Kidney (tissue), 14 donors: ENCODE results near the gene ZNF423. TPM values are rescaled to one million over a fixed set of nuclear protein-coding genes. Genes with fewer than 3 reads are reported as not detected.

Experiments
- DNase-seq, 5 donors: peaks; one replicate each; pipeline ENCODE4 v3.0.0-alpha.2; 2013 to 2020
- FAIRE-seq: peaks from 2 replicates; lab custom pipeline; 2012; peaks lifted over from hg19 to GRCh38; lab: Jason Lieb, UNC
- H3K27ac ChIP-seq, 2 donors: one replicate each; pipeline ENCODE4 v1.7.0; 2013; ENCODE audit warnings: low read depth in 2 of 2, low read length in 2 of 2, inconsistent platforms in 1 of 2
- H3K27me3 ChIP-seq: one replicate; pipeline ENCODE4 v1.7.1; 2013; ENCODE audit warnings: low read length, inconsistent platforms; ENCODE audit not compliant: control insufficient read depth, insufficient read depth
- H3K36me3 ChIP-seq, 3 donors: one replicate each; pipeline versions ENCODE4 v1.7.0 to v1.7.1; 2013; ENCODE audit warnings: low read length in 3 of 3, control low read depth in 1 of 3, inconsistent platforms in 1 of 3; ENCODE audit not compliant: insufficient read depth in 3 of 3, control insufficient read depth in 2 of 3
- H3K4me1 ChIP-seq, 3 donors: one replicate each; pipeline versions ENCODE4 v1.7.0 to v1.7.1; 2013; ENCODE audit warnings: low read length in 3 of 3, inconsistent platforms in 1 of 3, low read depth in 1 of 3; ENCODE audit not compliant: control insufficient read depth in 2 of 3, insufficient read depth in 2 of 3
- H3K4me3 ChIP-seq, 3 donors: one replicate each; pipeline versions ENCODE4 v1.7.0 to v1.8.1; 2013; ENCODE audit warnings: low read length in 3 of 3, control low read depth in 1 of 3, inconsistent platforms in 1 of 3
- H3K9ac ChIP-seq, 3 donors: one replicate each; pipeline versions ENCODE4 v1.7.0 to v1.7.1; 2013; ENCODE audit warnings: low read length in 3 of 3, control low read depth in 1 of 3, inconsistent platforms in 1 of 3
- H3K9me3 ChIP-seq, 3 donors: one replicate each; pipeline versions ENCODE4 v1.7.0 to v1.7.1; 2013; ENCODE audit warnings: low read length in 3 of 3, control low read depth in 1 of 3, inconsistent platforms in 1 of 3; ENCODE audit not compliant: control insufficient read depth in 2 of 3, insufficient read depth in 1 of 3
- CTCF ChIP-seq: IDR thresholded peaks from 3 replicates; pipeline ENCODE4 v1.5.1; 2012; ENCODE audit warnings: mild to moderate bottlenecking, moderate library complexity, borderline replicate concordance; ENCODE audit not compliant: insufficient read depth; ENCODE audit errors: extremely low read depth
- intact Hi-C: fragments of 100-400 bp; cut with DNase I; formaldehyde crosslinking; loops from one replicate; pipeline ENCODE4 v1.11.1; 2022
- polyA plus RNA-seq: library from polyadenylated mRNA; stranded (reverse); fragments of 350-450 nt; fragmentation: Illumina TruSeq; extraction: RNeasy Lipid Tissue Mini Kit (QIAGEN cat#74804); gene quantifications from one replicate; pipeline ENCODE4 v1.2.3, GENCODE V29; 2014; ENCODE audit warnings: low read depth, low replicate concordance; ENCODE audit not compliant: insufficient read depth
- total RNA-seq: library from RNA; stranded (reverse); fragmentation: NEBNext Ultra II Directional; extraction: Animal tissue kit (Norgen Biotek cat#: 25700); gene quantifications from one replicate; pipeline ENCODE4 v1.2.1, GENCODE V29; 2021
- donor health status: control.
- donor health status: control.
- donor health status: control.
- donor health status: control.
- donor health status: control.
- donor health status: DM: yes; HTN: yes; CAD: no.
- donor health status: Normal renal cell carcinoma (clear cell type).

Gene ZNF423
- total and polyA plus RNA-seq, 2 donors from 2014 or later = 2.0 to 8.4 TPM

GRCh38 chr16:49575346-49576172, 280.4 kb downstream of the ZNF423 start:
- intact Hi-C loops = no loop called here

GRCh38 chr16:49574826-49575225, 281.1 kb downstream of the ZNF423 start:
- no peaks in the 10 kb centered on the region for H3K27me3 ChIP-seq
- intact Hi-C loops = no loop called here
- H3K36me3 ChIP-seq = no peaks in the 10 kb centered on the region
- no peak overlapping the region for H3K4me3 ChIP-seq
- H3K9me3 ChIP-seq = no peaks in the 10 kb centered on the region
- TF ChIP-seq CTCF = no peak
- FAIRE-seq = no peak
- peaks cover 0 to 4% (median 3%) of the 10 kb centered on the region in 3 donors for H3K4me1 ChIP-seq
- DNase-seq = peak in 1 of 5 donors; percentile 28
- H3K9ac ChIP-seq = peak overlapping the region in 1 of 3 donors; percentile 20
- H3K27ac ChIP-seq = peak overlapping the region in 1 of 2 donors; percentile 9

More at GRCh38 chr16:49575346-49576172, 280.4 kb downstream of the ZNF423 start:
- Histone ChIP-seq H3K9me3 (no peaks in the 10 kb centered on the region), H3K9ac (no peak overlapping the region), H3K27ac (peak overlapping the region in 1 of 2 donors; percentile 9), H3K4me3 (no peak overlapping the region), H3K4me1 (peaks cover 0 to 6% (median 3%) of the 10 kb centered on the region in 3 donors), H3K36me3 (no peaks in the 10 kb centered on the region), H3K27me3 (no peaks in the 10 kb centered on the region)
- FAIRE-seq (no peak), DNase-seq (peak in 4 of 5 donors; percentile 60 to 84 (median 76))
- TF ChIP-seq CTCF = no peak

GRCh38 chr16:49567950-49568349, 288.0 kb downstream of the ZNF423 start:
- H3K9ac ChIP-seq = no peak overlapping the region
- FAIRE-seq (no peak), DNase-seq (no peak)
- no peak for TF ChIP-seq CTCF
- H3K9me3 ChIP-seq = no peaks in the 10 kb centered on the region
- intact Hi-C loops = no loop called here
- no peak overlapping the region for H3K4me3 ChIP-seq
- H3K36me3 ChIP-seq = no peaks in the 10 kb centered on the region
- H3K27me3 ChIP-seq = no peaks in the 10 kb centered on the region
- H3K4me1 ChIP-seq = no peaks in the 10 kb centered on the region
- H3K27ac ChIP-seq = no peak overlapping the region
